HG03378 (cell line): ENCODE measurements around the gene KSR1.
A peak's percentile ranks its signal among the peaks of the same experiment; 100 is the strongest.
"Not testable (repeated sequence)": the region's sequence is repeated elsewhere in the genome, so short reads cannot be mapped to it uniquely, and the experiment has no call there.

Experiments used
- ATAC-seq: cut with Tn5 transposase; IDR thresholded peaks from one replicate; pipeline ENCODE4 v1.9.1; 2021; ENCODE audit warnings: mild to moderate bottlenecking, moderate library complexity; ENCODE audit not compliant: unreplicated experiment

The KSR1 gene

DNA sequence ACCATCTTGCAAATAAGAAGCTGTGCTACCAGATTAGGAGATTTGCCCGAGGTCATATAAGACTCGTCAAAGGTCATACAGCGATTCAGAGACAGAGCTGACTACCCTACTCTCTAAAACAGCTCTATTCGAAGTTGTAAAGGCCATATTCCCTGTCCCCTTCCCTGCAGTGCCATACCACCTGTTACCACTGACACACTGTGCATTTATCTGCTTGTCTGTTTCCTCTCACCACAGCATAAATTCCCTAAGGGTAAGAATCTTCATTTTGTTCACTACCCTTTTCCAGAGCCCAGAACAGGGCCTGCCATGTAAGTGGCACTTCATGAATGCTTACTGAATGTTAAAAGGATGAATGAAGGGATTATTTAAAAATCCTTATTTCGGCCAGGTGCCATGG lies 3.4 kb upstream of the KSR1 start:
- ATAC-seq, result no peak

DNA sequence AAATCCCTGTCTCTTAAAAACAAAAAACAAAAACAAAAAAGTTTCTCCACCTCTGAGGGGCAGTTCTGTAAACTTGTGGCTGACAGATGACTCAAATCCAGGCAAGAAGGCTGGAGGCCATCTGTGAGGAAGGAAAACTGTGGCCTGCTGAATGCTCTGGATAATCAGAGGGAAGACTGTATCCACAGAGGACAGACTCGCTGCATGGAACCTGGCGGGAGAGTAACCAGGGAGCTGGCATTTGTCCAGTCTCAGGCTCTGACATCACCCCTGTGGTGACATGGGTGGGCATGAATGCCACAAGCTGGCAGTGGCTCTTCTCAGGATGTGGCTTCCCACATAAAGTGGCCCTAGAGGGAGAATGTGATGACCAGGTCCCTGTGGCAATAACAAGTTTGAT lies 2.8 kb upstream of the KSR1 start:
- ATAC-seq, result no peak

DNA sequence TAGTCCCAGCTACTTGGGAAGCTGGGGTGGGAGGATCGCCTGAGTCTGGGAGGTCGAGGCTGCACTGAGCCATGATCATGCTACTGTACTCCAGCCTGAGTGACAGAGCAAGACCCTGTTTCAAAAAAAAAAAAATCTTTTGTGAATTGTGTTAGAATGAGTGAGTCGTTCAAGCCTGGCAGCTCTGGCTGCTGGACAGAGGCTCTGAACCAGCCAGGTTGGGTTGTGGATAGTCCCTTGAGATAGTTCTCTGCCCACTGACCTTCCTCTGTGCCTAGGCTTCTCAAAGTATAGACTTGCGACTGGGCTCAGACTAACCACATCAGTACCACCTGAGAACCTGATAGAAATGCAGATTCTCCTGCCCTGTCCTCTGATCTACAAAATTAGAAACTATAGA lies 2.2 kb upstream of the KSR1 start:
- ATAC-seq, result no peak

DNA sequence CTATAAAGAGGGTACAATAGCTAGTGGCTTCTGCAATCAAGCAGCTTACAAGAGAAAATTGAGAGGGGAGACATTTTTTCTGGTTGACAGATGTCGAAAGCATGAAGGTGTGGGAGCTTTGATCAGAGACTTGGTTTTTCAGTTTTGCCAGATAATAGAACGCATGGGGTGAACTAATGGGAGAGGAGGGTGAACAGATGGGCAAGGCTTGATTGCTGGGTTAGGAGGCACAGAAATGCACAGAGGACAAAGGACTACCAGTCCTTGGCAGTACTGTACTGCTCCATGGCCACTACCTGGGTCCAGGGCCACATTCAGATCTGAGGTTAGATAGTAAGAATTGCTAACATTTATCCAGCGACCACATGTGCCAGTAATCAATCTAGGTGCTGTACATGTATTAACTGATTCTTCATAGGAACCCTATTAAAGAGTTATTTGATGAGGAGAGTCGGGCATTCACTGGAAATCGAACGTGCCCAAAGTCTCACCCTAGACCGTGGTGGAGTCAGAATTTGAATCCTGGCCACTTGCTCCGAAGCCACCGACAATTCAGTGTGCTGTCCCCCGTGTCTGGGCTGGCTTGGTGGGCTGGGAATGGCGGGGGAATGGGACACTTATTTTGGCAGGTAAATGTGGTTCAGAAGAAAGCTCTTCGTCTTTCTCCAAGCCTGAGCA lies 873 bp upstream of the KSR1 start:
- ATAC-seq, result no peak

DNA sequence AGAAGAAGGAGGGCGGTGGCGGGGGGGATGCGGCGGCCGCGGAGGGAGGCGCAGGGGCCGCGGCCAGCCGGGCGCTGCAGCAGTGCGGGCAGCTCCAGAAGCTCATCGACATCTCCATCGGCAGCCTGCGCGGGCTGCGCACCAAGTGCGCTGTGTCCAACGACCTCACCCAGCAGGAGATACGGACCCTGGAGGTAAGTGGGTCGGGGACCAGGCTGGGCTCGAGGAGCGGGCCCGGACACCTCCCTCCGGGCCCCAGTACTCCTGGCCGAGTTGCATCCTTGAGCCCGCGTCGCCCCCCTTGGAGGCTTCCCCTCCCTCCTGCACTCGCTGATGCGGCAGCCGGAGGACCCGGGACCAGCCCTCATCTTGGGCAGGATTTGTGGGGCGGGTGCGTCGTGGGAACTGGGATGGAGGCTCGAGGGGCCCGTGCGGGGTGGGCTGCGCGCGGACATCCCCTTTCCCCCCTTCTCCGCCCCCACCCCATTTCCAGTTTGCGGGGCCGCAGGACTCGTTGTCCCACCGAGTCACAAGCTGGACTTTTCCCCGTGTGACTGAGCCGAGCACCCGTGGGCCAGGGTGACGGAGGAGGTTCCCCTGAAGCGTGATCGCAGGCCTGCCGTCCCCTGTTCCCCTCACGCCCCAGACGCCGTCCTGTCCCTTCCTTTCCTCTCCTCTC lies 572 bp downstream of the KSR1 start:
- ATAC-seq, result no peak

DNA sequence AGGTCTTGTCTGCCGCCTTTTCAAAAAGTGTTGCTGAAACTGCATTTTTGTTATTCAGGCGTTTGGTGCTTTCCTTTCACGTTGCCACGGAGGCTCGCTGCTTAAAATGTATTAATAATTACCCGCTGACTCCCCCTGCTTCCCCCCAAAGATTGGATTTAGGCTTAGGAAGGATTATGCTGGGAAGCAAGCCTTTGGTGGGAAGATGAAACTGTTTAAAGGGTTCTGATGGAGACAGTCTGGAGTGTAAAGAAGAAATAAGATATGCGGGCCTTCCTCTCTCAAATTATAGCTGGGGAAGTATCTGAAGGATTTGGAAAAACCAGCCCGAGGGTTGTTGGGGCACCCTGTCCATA lies 1.1 kb downstream of the KSR1 start:
- ATAC-seq, result no peak

DNA sequence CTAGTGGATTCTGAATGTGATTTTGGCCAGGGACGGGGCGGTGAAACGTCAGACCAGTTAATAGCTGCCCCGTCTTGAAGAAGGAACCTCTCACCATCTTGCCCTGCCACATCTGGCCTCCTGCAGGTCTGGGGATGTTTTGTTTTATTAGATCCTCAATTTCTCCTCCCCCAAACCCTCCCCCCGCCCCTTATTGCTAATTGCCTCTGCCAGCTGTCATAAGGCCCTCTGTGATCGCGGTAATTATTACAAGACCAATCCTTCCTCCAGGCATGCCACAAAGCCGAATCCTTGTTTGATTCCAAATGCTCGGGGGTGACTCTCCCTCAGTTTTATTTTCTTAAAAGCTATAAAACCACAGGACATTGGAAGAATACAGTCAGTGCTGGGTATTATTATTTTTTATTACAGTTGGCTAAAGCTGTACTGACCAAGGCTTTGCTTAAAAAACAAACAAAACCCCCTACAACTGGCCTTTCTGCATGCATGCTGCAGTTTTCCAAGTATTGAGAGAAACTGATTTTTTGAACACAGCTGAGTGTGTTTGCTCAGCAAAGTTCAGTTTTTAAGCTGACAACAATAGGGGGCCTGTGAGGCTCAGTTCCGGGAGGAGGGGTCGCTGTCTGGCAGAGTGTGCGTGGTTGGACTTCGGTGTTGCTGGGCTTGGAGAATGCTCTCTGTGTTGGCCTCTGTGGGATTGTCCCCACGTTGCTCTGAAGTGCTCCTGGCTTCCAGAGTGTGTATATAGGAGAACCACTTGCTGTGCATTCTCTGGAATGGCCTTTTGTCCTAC lies 1.7 kb downstream of the KSR1 start:
- no peak for ATAC-seq

DNA sequence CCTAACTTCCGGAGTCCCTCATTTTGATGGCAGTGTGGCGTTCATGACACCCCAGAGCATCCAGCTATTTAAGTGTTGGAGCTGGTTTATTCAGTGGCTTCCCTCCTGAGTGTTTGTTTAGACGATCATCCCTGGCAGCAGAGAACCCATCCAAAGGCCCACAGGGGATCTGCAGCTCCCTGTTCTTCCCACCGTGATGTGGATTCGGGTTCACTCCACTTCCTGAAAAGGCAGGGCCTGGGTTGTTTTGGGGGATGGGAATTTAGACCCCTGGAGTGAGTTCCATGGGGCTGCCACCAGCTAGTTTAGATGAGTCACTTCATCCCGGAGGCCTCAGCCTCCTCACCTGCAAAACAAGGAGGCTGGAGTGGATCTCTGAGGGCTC lies 2.3 kb downstream of the KSR1 start:
- no peak for ATAC-seq

DNA sequence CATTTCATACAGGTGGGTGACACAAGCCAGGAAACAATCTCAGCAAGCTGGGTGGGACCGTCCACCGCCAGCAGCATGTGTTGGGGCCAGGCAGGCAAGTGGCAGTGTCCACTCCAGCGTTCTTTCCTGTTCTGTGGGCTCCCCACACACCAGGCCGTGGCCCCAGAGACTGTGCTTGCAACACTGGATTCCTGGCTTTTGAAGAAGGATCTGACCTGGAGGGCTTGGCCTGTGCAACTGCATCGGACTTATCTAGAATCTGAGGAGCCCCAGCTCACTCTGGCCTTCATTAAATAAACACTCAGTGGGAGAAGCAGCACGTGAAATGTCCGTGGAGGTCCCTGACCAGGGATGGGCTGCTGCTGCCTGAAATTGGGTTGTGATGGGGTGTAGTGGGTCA lies 3.2 kb downstream of the KSR1 start:
- no peak for ATAC-seq

DNA sequence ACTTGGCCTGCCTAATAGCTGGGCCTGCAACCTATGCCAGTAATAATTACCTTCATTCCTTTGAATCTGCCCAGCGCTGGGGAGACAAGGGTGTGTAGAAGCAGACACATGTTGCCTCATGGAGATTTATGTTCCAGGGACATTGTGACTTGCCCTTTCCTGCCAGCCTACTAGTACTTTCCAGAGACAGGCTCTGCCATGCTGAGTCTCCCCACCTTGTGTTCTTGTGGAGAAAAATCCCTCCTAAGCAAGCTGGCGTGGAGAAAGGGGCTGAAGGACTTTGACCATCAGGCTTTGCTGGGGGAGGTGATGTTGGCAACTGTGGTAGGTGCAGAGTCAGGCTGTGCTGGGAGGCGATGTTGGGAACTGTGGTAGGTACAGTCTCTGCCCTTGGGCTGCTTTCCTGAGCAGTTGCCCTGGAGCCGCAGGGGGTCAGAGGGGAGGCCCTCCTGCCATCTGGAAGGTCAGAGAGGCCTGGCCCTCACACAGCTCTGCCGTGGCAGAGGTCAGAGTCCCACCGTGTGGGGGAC lies 4.0 kb downstream of the KSR1 start:
- ATAC-seq, result no peak

DNA sequence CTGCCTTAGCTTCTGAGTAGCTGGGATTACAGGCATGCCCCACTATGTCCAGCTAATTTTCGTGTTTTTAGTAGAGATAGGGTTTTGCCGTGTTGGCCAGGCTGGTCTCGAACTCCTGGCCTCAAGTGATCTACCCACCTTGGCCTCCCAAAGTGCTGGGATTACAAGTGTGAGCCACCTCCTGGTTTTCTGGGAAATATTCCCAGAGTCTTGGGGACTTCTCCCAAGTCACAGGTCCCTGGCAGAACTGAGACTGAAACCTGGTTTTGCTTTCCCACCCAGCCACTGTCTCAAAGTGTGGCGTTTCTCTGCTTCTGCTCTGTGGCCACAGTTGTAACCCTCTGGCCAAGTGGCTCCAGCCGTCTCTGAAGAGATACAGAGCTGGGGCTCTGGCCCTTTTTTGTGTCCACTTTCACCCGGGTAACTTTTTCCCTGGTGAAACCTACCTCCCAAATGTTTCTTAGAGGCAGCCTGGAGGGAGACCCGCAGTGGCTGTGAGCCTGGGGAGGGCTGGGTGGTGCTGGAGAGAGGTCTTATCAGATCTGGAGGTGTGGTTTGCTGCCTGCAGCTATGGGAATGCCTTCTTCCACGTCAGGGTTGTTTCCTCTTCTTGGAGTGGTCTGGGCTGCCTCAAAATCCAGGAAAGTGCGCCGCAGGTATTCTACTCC lies 5.1 kb downstream of the KSR1 start:
- no peak for ATAC-seq

DNA sequence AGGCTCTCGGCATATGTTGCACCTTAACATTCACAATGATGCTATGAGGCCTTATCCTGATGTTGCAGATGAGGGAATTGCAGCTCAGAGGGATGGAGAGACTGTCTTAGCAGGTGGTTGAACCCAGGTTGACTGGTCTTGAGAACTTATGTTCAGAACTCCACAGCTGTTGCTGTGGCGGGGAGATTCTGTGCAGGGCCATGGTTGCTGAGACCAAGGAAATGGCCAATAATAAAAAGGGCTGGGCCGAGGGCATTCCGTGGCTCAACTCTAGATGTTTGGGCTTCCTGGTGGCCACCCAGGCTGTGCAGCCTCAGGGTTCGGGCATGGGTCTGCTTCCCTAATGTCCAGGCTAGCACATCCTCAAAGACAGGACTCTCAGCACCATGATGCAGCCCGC lies 5.9 kb downstream of the KSR1 start:
- ATAC-seq, result no peak

DNA sequence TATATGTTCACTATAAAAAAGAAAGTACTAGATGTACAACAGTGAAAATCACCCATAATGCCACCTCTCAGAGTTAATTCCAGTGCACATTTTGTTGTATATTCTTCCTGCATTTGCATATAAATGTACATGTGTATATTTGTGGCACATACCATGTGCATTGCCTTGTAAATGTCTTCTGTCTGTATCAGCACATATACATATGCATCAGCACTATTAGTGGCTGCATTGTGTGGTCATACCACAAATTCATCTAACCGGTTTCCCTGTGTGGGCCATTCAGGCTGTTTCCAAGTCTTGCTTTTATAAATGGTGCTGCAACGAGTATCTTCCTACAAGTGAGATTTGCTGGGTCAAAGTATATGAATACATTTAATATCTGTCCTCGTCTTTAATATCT lies 6.5 kb downstream of the KSR1 start:
- no peak for ATAC-seq

DNA sequence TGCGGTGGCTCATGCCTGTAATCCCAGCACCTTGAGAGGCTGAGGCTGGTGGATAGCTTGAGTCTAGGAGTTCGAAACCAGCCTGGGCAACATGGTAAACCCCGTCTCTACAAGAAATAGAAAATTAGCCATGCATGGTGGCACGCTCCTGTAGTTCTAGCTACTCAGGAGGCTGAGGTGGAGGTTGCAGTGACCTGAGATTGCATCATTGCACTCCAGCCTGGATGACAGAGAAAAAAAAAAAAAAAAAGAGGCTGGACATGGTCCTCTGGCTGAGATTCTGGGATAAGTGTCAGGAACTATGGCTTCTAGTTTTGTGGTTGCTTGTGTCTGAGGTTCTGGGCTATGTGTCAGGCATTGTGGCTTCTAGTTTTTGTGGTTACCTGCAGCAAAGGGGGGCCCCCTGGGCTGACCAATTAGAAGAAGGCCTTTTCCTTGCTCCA lies 7.0 kb downstream of the KSR1 start:
- ATAC-seq, result no peak

DNA sequence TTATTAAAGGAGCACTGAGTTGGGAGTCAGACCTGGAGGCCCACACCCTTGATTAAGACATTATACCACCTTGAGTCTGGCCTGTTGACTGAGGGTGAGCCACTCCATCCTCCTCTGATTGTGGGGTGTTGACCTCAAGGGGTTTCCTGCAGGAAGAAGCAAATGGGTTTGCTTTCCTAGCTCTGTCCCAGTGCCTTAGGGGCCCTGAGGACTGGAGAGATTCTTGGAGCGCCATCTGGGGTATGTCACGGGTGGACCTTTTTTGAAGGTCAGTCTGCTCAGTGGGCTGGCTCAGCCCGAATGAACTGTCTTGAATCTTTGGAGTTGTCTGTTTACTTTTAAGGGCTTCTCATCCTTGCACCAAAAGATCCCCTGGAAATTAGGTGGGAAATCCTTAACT lies 7.8 kb downstream of the KSR1 start:
- ATAC-seq, result not testable (repeated sequence)

DNA sequence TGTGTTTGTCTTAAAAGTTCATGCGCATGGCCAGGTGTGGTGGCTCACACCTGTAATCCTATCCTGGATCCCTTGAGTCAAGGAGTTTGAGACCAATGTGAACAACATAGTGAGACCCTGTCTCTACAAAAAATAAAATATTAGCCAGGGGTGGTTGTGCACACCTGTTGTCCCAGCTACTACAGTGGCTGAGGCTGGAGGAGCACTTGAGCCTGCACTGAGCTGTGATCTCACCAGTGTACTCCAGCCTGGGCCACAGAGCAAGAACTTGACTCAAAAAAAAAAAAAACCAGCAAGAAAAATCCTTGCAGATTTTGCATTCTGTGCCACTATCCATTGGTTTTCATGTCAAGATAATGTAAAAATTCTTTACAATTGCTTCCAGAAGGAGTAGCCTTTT lies 8.2 kb downstream of the KSR1 start:
- ATAC-seq, result no peak

DNA sequence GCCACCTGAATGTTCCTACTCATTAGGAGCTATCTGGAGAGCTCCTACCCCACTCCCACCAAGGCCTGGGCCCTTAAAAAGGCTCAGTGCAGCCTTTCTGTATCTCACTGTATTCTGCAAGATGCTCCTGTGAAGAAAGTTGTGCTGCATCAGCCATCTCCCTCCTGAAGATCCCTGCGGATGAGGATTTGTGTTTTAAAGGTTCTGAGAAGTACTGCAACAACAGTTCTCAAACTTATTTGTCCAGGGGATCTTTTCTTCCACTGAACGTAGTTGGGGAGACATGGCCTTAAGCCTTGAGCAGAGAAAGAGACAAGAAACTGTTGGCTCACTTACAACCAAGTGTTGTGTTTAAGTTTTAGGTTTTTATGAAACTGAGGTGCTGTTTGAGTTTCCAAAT lies 9.6 kb downstream of the KSR1 start:
- not testable (repeated sequence) for ATAC-seq

DNA sequence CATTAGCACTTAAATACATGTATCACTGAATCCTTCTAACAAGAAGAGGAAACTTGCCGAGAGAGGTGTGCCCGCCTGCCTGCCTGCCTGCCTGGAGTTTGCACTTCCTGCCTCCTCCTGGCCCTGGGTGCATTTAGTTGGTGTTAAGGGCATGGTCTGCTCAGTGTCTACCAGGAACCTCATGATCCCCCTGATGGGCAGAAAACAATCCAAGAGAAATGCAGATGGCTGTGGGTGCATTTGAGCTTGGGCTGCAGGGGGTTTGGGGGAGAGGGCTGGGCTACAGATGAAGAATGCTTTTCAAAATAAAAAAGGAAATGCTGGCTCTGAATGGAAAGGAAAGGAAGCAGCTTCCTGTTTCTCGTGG lies 10.1 kb downstream of the KSR1 start:
- ATAC-seq, result no peak

DNA sequence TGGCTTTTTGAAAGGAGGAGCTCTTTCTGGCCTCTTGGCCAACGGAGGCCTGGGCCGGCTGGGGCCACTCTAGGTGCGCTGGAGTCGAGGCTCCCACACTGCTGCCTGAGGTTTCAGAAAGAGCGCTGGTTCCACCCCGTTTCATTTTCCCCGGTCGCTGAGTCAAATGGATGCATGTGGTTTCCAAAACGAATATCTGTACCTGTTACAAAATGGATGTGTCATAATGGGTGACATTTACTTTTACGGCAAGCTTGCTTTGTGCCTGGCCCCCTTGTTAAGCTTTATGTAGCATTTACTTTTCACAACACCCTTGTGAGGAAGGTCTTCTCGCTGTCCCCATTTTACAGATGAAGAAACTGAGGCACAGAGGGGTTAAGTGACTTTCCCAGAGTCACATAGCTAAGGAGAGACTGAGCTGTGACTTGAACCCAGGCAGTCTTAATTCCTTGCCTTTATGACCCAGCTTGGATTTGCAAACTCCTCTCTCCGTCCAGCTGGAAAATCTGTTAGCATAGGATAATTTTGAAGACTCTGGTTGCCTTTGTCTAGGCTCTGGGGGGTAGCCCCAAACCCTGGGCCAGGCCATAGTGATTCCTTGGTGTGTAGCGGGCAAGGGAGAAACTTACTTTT lies 10.6 kb downstream of the KSR1 start:
- peak; percentile 64 for ATAC-seq

DNA sequence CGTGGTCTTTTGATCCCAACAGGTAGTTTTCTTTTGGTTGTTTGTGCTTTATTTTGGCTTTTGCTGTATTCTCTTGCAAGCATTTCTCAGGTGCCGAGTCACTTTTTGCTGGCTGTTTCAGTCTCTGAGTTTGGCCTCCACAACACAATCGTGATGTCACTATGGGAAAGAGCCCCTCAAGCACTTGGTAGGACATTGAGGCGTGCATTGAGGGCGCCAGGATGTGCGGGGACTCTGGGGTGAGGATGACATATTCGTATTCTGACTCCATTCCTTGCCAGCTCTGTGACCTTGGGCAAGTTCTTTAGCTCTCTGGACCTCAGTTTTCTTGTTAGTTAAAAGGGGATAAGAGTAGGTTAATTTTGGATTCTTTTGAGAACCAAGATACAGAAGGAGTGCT lies 13.0 kb downstream of the KSR1 start:
- no peak for ATAC-seq
